ENCODE data around the gene PMM1. TPM values are rescaled to one million over a fixed set of nuclear protein-coding genes. Genes with fewer than 3 reads are reported as not detected.

Gene PMM1
- polyA plus RNA-seq, 1 of the 3 experiments (the other 2 are of a cell fraction) = 46.4 TPM

- Histone ChIP-seq H3K9me3 (no peaks in the 10 kb centered on the region), H3K9me2 (no peaks in the 10 kb centered on the region), H3K79me2 (ENCODE audit: insufficient read depth) (no peaks in the 10 kb centered on the region), H2AFZ (ENCODE audit: low read depth) (no peak overlapping the region), H3K9ac (no peak overlapping the region), H3K4me3 (ENCODE audit: low read depth in 2 of 2, low read length in 1 of 2) (no peak overlapping the region), H3K4me2 (no peak overlapping the region), H3K36me3 (replicated peaks in 1 of 2; ENCODE audit: control insufficient read depth in 1 of 2, insufficient read depth in 2 of 2, low read length in 1 of 2) (no peaks in the 10 kb centered on the region), H3K27me3 (ENCODE audit: insufficient read depth) (no peaks in the 10 kb centered on the region), H4K20me1 (ENCODE audit: insufficient read depth) (no peaks in the 10 kb centered on the region), H3K4me1 (ENCODE audit: control insufficient read depth in 1 of 2, insufficient read depth in 2 of 2, low read depth in 1 of 2, low read length in 1 of 2) (peaks cover 3 to 17% of the 10 kb centered on the region in 2 experiments; a peak in 2 of 4 replicates), H3F3A (replicated peaks; ENCODE audit: insufficient read depth) (no peaks in the 10 kb centered on the region), H3K27ac (ENCODE audit: low read depth in 2 of 2, low read length in 1 of 2) (no peak overlapping the region; a peak in 1 of 4 replicates)
- TF ChIP-seq RXRA (IDR thresholded peaks at IDR 0.05; ENCODE audit: borderline replicate concordance, low read depth) = no peak
- no peak for TF ChIP-seq JUND (IDR thresholded peaks at IDR 0.05)
- TF ChIP-seq, protein P1, sequence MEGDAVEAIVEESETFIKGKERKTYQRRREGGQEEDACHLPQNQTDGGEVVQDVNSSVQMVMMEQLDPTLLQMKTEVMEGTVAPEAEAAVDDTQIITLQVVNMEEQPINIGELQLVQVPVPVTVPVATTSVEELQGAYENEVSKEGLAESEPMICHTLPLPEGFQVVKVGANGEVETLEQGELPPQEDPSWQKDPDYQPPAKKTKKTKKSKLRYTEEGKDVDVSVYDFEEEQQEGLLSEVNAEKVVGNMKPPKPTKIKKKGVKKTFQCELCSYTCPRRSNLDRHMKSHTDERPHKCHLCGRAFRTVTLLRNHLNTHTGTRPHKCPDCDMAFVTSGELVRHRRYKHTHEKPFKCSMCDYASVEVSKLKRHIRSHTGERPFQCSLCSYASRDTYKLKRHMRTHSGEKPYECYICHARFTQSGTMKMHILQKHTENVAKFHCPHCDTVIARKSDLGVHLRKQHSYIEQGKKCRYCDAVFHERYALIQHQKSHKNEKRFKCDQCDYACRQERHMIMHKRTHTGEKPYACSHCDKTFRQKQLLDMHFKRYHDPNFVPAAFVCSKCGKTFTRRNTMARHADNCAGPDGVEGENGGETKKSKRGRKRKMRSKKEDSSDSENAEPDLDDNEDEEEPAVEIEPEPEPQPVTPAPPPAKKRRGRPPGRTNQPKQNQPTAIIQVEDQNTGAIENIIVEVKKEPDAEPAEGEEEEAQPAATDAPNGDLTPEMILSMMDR (IDR thresholded peaks at IDR 0.05) = no peak
- no peak for TF ChIP-seq IRF3 (IDR thresholded peaks at IDR 0.05; ENCODE audit: low read depth, low read length)
- no peak for TF ChIP-seq POLR2AphosphoS5 (IDR thresholded peaks at IDR 0.05; ENCODE audit: low read depth, low read length)
- no peak for TF ChIP-seq GABPA (IDR thresholded peaks at IDR 0.05; ENCODE audit: low read depth)
- no peak for TF ChIP-seq ELF1 (IDR thresholded peaks at IDR 0.05)
- no peak for TF ChIP-seq USF2 (IDR thresholded peaks at IDR 0.05; ENCODE audit: borderline replicate concordance, low read depth, low read length)
- no peak for TF ChIP-seq TAF1 (IDR thresholded peaks at IDR 0.05; ENCODE audit: borderline replicate concordance, low read depth, low read length)
- TF ChIP-seq RAD21 (IDR thresholded peaks at IDR 0.05; ENCODE audit: low read length) = no peak
- no peak for TF ChIP-seq PBX3 (IDR thresholded peaks at IDR 0.05)
- TF ChIP-seq RCOR1 (IDR thresholded peaks at IDR 0.05; ENCODE audit: low read length) = no peak
- TF ChIP-seq MXI1 (IDR thresholded peaks at IDR 0.05; ENCODE audit: low read depth, low read length) = no peak
- TF ChIP-seq CHD2 (IDR thresholded peaks at IDR 0.05; ENCODE audit: low read length, partially characterized antibody) = no peak
- TF ChIP-seq YY1 (IDR thresholded peaks at IDR 0.05; ENCODE audit: low read depth) = no peak
- TF ChIP-seq TEAD4 (IDR thresholded peaks at IDR 0.05; ENCODE audit: borderline replicate concordance, insufficient read depth) = no peak
- no peak for TF ChIP-seq EZH2phosphoT487 (IDR thresholded peaks at IDR 0.05; ENCODE audit: borderline replicate concordance, low read depth)
- TF ChIP-seq NFIC (IDR thresholded peaks at IDR 0.05; ENCODE audit: borderline replicate concordance) = no peak
- WGBS (ENCODE audit: low lambda C conversion rate) = 84% methylated on average over 3 of the region's 7 CpGs
- POLR2A ChIA-PET = no interaction called here
- CTCF ChIA-PET = interaction anchor here (2.0 kb wide), 1 partner anchor 42 kb away, joined by 7 read pairs; no protein-coding TSS in a partner anchor
- no peak for DNase-seq
Measured at GRCh38 chr22:41555325-41555982, 34.2 kb downstream of the PMM1 start.

All from SK-N-SH (cell line).